GM12878 (cell line): ENCODE measurements around the gene ZFTA. TPM values are rescaled to one million over a fixed set of nuclear protein-coding genes. Genes with fewer than 3 reads are reported as not detected.

ENCODE experiments used
- ATAC-seq: fragments of 200-7000 bp; cut with Tn5 transposase; 3 replicates; pipeline ENCODE4 v1.9.1; 2020; ENCODE audit warnings: mild to moderate bottlenecking, moderate library complexity
- BruUV-seq: library from RNA; stranded (reverse); fragments of 400-500 nt; replicated peaks from 2 replicates; lab custom pipeline; 2021; lab: Mats Ljungman, UMichigan
- CTCF ChIA-PET: fragments of 300-600 bp; sonication (Branson Sonifier 250); formaldehyde crosslinking; extraction: SDS; loops from one replicate; lab custom pipeline; 2021; ENCODE audit warnings: inconsistent platforms; lab: Yijun Ruan, JAX
- POLR2A ChIA-PET: fragments of 350-600 bp; formaldehyde crosslinking; extraction: SDS; loops from one replicate; lab custom pipeline; 2021; ENCODE audit warnings: inconsistent platforms; lab: Charles Lee
- RAD21 ChIA-PET: fragments of 300-600 bp; sonication (Branson Sonifier 250); formaldehyde crosslinking; loops from one replicate; lab custom pipeline; 2023; ENCODE audit warnings: antibody characterized with exemption; ENCODE audit not compliant: unreplicated experiment; lab: Charles Lee
- SMC1A ChIA-PET: fragments of 300-600 bp; sonication (Branson Sonifier 250); formaldehyde crosslinking; loops from one replicate; lab custom pipeline; 2023; ENCODE audit not compliant: unreplicated experiment, uncharacterized antibody; lab: Charles Lee
- DNase-seq: peaks from one replicate; pipeline ENCODE4 v3.0.0-alpha.2; 2011; ENCODE audit warnings: low read depth, low spot score
- FAIRE-seq: peaks from 3 replicates; lab custom pipeline; 2011; peaks lifted over from hg19 to GRCh38; lab: Jason Lieb, UNC
- H2AFZ ChIP-seq: 2 replicates; pipeline ENCODE4 v1.6.0; 2011; ENCODE audit warnings: low read depth, low read length, control low read depth; ENCODE audit not compliant: control insufficient read depth
- H3K27ac ChIP-seq: 2 replicates; pipeline ENCODE4 v1.5.1; 2011; ENCODE audit warnings: control low read depth; ENCODE audit not compliant: control insufficient read depth, insufficient read depth
- H3K27me3 ChIP-seq, 2 experiments: replicated peaks in 1 of 2; 2 replicates each; pipeline versions ENCODE4 v1.6.0 to v1.6.1; 2011; ENCODE audit warnings: low read length in 1 of 2; ENCODE audit not compliant: control insufficient read depth in 2 of 2, insufficient read depth in 2 of 2
- H3K36me3 ChIP-seq, 2 experiments: 2 replicates each; pipeline ENCODE4 v1.5.1; 2011; ENCODE audit warnings: low read length in 1 of 2; ENCODE audit not compliant: control insufficient read depth in 2 of 2, insufficient read depth in 2 of 2
- H3K4me1 ChIP-seq: 2 replicates; pipeline ENCODE4 v1.6.1; 2011; ENCODE audit warnings: mild to moderate bottlenecking, low read length, moderate library complexity, mixed read lengths; ENCODE audit not compliant: control insufficient read depth, insufficient read depth
- H3K4me2 ChIP-seq: 2 replicates; pipeline ENCODE4 v1.6.0; 2011; ENCODE audit warnings: control low read depth; ENCODE audit not compliant: control insufficient read depth, insufficient read depth
- H3K4me3 ChIP-seq: fragments of 200-600 bp; sonication (generic); 2 replicates; pipeline ENCODE4 v1.5.1; 2016
- H3K79me2 ChIP-seq: 2 replicates; pipeline ENCODE4 v1.6.0; 2011; ENCODE audit warnings: low read length; ENCODE audit not compliant: control insufficient read depth, insufficient read depth
- H3K9ac ChIP-seq: 2 replicates; pipeline ENCODE4 v1.8.0; 2011; ENCODE audit warnings: low read length, control low read depth, mixed read lengths; ENCODE audit not compliant: control insufficient read depth, insufficient read depth
- H3K9me3 ChIP-seq: replicated peaks from 3 replicates; pipeline ENCODE4 v1.5.1; 2011; ENCODE audit warnings: mild to moderate bottlenecking, low read length; ENCODE audit not compliant: control insufficient read depth, insufficient read depth
- H4K20me1 ChIP-seq: 2 replicates; pipeline ENCODE4 v1.6.0; 2011; ENCODE audit not compliant: control insufficient read depth, insufficient read depth
- BHLHE40 ChIP-seq, 2 experiments: fragments of 450-650 bp in 1 of 2; IDR thresholded peaks; 2 replicates each; pipeline ENCODE4 v1.6.1; 2011 to 2017; ENCODE audit warnings: low read depth in 2 of 2, borderline replicate concordance in 1 of 2, improper control_type of control experiment in 1 of 2, low read length in 1 of 2, mild to moderate bottlenecking in 1 of 2
- DPF2 ChIP-seq: fragments of 450-650 bp; IDR thresholded peaks from 2 replicates; pipeline ENCODE4 v1.6.1; 2017; ENCODE audit warnings: mild to moderate bottlenecking
- EGR1 ChIP-seq, 2 experiments: IDR thresholded peaks; 1 replicate in 1 of 2; 2 replicates in 1 of 2; pipeline ENCODE4 v1.6.1; 2011 to 2012; ENCODE audit warnings: low read depth in 2 of 2, low read length in 2 of 2, borderline replicate concordance in 1 of 2, mild to moderate bottlenecking in 1 of 2, moderate library complexity in 1 of 2
- HDAC2 ChIP-seq: fragments of 200-600 bp; sonication (generic); IDR thresholded peaks from 2 replicates; pipeline ENCODE4 v1.6.1; 2017
- MYC ChIP-seq: IDR thresholded peaks from 2 replicates; pipeline ENCODE4 v1.6.1; 2011; ENCODE audit warnings: mild to moderate bottlenecking, low read length, moderate library complexity, inconsistent platforms; ENCODE audit not compliant: insufficient read depth, insufficient replicate concordance, insufficient read length, severe bottlenecking
- PAX8 ChIP-seq: fragments of 450-650 bp; IDR thresholded peaks from 2 replicates; pipeline ENCODE4 v1.6.1; 2017; ENCODE audit warnings: mild to moderate bottlenecking, moderate library complexity
- RBBP5 ChIP-seq: fragments of 200-600 bp; sonication (generic); conservative IDR thresholded peaks from 2 replicates; pipeline ENCODE4 v1.6.1; 2016
- SIN3A ChIP-seq: IDR thresholded peaks from 2 replicates; pipeline ENCODE4 v1.6.1; 2012; ENCODE audit warnings: low read depth, low read length, improper control_type of control experiment
- SPI1 ChIP-seq: IDR thresholded peaks from 2 replicates; pipeline ENCODE4 v1.6.1; 2011; ENCODE audit warnings: low read depth, mild to moderate bottlenecking, low read length, moderate library complexity, borderline replicate concordance; ENCODE audit not compliant: insufficient read depth
- SUPT20H ChIP-seq: IDR thresholded peaks from 2 replicates; pipeline ENCODE4 v1.6.1; 2011; ENCODE audit warnings: low read depth, mild to moderate bottlenecking, low read length, moderate library complexity, borderline replicate concordance; ENCODE audit not compliant: control insufficient read depth
- WRNIP1 ChIP-seq: IDR thresholded peaks from 2 replicates; pipeline ENCODE4 v1.6.1; 2011; ENCODE audit warnings: low read depth, low read length, improper control_type of control experiment, borderline replicate concordance
- ZNF274 ChIP-seq: IDR thresholded peaks from one replicate; pipeline ENCODE4 v1.8.0; 2011; ENCODE audit not compliant: insufficient read length, insufficient read depth
- ZNF622 ChIP-seq: fragments of 450-650 bp; IDR thresholded peaks from 2 replicates; pipeline ENCODE4 v1.6.1; 2017; ENCODE audit warnings: mild to moderate bottlenecking, inconsistent platforms
- ZZZ3 ChIP-seq: IDR thresholded peaks from 2 replicates; pipeline ENCODE4 v1.6.1; 2011; ENCODE audit warnings: low read depth; ENCODE audit not compliant: control insufficient read depth, insufficient read length
- WGBS: methylation state at CpG from one replicate; pipeline ENCODE4 v1.1.6; 2016; ENCODE audit warnings: low lambda C conversion rate; ENCODE audit not compliant: insufficient replicate concordance, insufficient coverage; ENCODE audit errors: missing lambda C conversion rate; 5-methylcytosine and 5-hydroxymethylcytosine counted together
- in situ Hi-C: fragments of 300-500 bp; cut with MboI; formaldehyde crosslinking; loops from 9 replicates; pipeline ENCODE4 v1.14.3; 2018; ENCODE audit warnings: mixed read lengths
- intact Hi-C: fragments of 100-400 bp; cut with micrococcal nuclease; formaldehyde crosslinking; loops from one replicate; pipeline ENCODE4 v1.14.2; 2022; ENCODE audit not compliant: unreplicated experiment
- polyA plus RNA-seq, 11 experiments: library from polyadenylated mRNA; depleted of rRNA in 4 of 11; unstranded in 6 of 11; stranded (reverse) in 5 of 11; fragments of >200 nt; fragmentation: Nextera tagmentation in 4 of 11; fragmentation: Illumina TruSeq in 1 of 11; extraction: Ambion mirVana in 4 of 11; extraction: Trizol in 1 of 11; gene quantifications; 1 replicate in 1 of 11; 2 replicates in 10 of 11; pipeline versions ENCODE4 v1.2.1 to v1.2.3, GENCODE V29; 2011 to 2016; ENCODE audit warnings: inconsistent platforms in 2 of 11, missing spikeins in 2 of 11, low read depth in 1 of 11
- total RNA-seq, 4 experiments: library from RNA; depleted of rRNA in 3 of 4; stranded (reverse); fragments of >200 nt in 3 of 4; fragmentation: Illumina TruSeq in 1 of 4; extraction: Trizol in 1 of 4; gene quantifications; 2 replicates each; pipeline versions ENCODE4 v1.2.1 to v1.2.3, GENCODE V29; 2013 to 2021
- TF ChIP-seq, protein P1 (sequence below): fragments of 450-650 bp; IDR thresholded peaks from 2 replicates; pipeline ENCODE4 v1.6.1; 2016; ENCODE audit warnings: mild to moderate bottlenecking
- TF ChIP-seq, protein P2 (sequence below): fragments of 450-650 bp; IDR thresholded peaks from 2 replicates; pipeline ENCODE4 v1.6.1; 2018; ENCODE audit warnings: borderline replicate concordance, mild to moderate bottlenecking; ENCODE audit not compliant: partially characterized antibody
- TF ChIP-seq, protein P3 (sequence below): IDR thresholded peaks from 2 replicates; pipeline ENCODE4 v1.6.1; 2011; ENCODE audit warnings: low read depth, low read length, improper control_type of control experiment, borderline replicate concordance

ZFTA gene
- total and polyA plus RNA-seq, 10 of the 15 experiments (the other 5 are each of a cell fraction or from before 2014, with no cell fraction given), result 0.39 to 7.9 (median 2.2) TPM

DNA sequence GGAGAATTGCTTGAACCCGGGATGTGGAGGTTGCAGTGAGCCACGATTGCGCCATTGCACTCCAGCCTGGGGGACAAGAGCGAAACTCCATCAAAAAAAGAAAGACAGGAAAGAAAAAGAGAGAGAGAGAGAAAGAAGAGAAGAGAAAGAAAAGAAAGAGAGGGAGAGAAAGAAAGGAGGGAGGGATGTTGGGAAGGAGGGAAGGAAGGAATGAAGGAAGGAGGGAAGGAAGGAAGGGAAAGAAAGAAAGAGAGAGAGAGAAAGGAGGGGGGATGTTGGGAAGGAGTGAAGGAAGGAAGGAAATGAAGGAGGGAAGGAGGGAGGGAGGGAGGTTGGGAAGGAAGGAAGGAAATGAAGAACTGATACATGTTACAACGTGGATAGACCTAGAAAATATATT lies 32.3 kb upstream of the ZFTA start (continued):
- TF ChIP-seq EGR1 (IDR thresholded peaks at IDR 0.05; ENCODE audit: borderline replicate concordance in 1 of 2, low read depth in 2 of 2, low read length in 2 of 2) (no peak), SIN3A (no peak)

DNA sequence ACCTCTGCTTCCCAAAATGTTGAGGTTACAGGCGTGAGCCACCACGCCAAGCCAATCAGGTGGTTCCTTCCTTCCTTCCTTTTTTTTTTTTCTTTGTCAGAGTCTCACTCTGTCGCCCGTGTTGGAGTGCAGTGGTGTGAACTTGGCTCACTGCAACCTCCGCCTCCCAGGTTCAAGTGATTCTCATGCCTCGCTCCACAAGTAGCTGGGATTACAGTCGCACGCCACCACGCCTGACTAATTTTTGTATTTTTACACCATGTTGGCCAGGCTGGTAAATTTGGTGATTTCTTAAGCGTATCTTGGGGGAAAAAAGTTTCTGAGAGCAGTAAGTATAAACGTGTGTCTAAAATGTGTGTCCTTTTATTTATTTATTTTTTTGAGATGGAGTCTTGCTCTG lies 26.5 kb upstream of the ZFTA start:
- no peak overlapping the region for H3K4me2 ChIP-seq
- no peaks in the 10 kb centered on the region for H4K20me1 ChIP-seq
- in situ Hi-C loops (no loop called here), intact Hi-C loops (no loop called here)
- RAD21 ChIA-PET, result no interaction called here
- no peaks in the 10 kb centered on the region for H3K4me1 ChIP-seq
- no TSS peak for BruUV-seq
- peaks cover 7% of the 10 kb centered on the region for H3K9me3 ChIP-seq
- FAIRE-seq (no peak), ATAC-seq (no peak), DNase-seq (no peak)
- SMC1A ChIA-PET, result no interaction called here
- H3K36me3 ChIP-seq, result no peaks in the 10 kb centered on the region
- 46% methylated on average over 11 of the region's 11 CpGs for WGBS
- H3K27ac ChIP-seq, result no peak overlapping the region
- H3K27me3 ChIP-seq, result no peaks in the 10 kb centered on the region
- no peaks in the 10 kb centered on the region for H3K79me2 ChIP-seq
- POLR2A ChIA-PET, result no interaction called here
- CTCF ChIA-PET, result no interaction called here
- no peak overlapping the region for H3K4me3 ChIP-seq
- TF ChIP-seq ZNF622 (no peak), BHLHE40 (IDR thresholded peaks at IDR 0.05; ENCODE audit: borderline replicate concordance in 1 of 2, low read depth in 2 of 2, low read length in 1 of 2) (no peak), SPI1 (no peak), RBBP5 (no peak), PAX8 (no peak), MYC (no peak), ZNF274 (no peak), SUPT20H (no peak), WRNIP1 (no peak), ZZZ3 (no peak), DPF2 (no peak), HDAC2 (no peak)
- TF ChIP-seq, protein P1, sequence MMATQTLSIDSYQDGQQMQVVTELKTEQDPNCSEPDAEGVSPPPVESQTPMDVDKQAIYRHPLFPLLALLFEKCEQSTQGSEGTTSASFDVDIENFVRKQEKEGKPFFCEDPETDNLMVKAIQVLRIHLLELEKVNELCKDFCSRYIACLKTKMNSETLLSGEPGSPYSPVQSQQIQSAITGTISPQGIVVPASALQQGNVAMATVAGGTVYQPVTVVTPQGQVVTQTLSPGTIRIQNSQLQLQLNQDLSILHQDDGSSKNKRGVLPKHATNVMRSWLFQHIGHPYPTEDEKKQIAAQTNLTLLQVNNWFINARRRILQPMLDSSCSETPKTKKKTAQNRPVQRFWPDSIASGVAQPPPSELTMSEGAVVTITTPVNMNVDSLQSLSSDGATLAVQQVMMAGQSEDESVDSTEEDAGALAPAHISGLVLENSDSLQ, result no peak
- TF ChIP-seq, protein P2, sequence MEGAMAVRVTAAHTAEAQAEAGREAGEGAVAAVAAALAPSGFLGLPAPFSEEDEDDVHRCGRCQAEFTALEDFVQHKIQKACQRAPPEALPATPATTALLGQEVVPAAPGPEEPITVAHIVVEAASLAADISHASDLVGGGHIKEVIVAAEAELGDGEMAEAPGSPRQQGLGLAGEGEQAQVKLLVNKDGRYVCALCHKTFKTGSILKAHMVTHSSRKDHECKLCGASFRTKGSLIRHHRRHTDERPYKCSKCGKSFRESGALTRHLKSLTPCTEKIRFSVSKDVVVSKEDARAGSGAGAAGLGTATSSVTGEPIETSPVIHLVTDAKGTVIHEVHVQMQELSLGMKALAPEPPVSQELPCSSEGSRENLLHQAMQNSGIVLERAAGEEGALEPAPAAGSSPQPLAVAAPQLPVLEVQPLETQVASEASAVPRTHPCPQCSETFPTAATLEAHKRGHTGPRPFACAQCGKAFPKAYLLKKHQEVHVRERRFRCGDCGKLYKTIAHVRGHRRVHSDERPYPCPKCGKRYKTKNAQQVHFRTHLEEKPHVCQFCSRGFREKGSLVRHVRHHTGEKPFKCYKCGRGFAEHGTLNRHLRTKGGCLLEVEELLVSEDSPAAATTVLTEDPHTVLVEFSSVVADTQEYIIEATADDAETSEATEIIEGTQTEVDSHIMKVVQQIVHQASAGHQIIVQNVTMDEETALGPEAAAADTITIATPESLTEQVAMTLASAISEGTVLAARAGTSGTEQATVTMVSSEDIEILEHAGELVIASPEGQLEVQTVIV, result no peak
- TF ChIP-seq, protein P3, sequence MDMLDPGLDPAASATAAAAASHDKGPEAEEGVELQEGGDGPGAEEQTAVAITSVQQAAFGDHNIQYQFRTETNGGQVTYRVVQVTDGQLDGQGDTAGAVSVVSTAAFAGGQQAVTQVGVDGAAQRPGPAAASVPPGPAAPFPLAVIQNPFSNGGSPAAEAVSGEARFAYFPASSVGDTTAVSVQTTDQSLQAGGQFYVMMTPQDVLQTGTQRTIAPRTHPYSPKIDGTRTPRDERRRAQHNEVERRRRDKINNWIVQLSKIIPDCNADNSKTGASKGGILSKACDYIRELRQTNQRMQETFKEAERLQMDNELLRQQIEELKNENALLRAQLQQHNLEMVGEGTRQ, result no peak
- no peak overlapping the region for H2AFZ ChIP-seq
- H3K9ac ChIP-seq, result no peak overlapping the region
